WTC11 (cell line): ENCODE measurements around the gene ADGRG3. TPM values are rescaled to one million over a fixed set of nuclear protein-coding genes. Genes with fewer than 3 reads are reported as not detected.

ENCODE experiments used
- ATAC-seq: fragments of 200-7000 bp; cut with Tn5 transposase; 2 replicates; pipeline ENCODE4 v1.10.0; 2021; ENCODE audit warnings: mild to moderate bottlenecking, moderate library complexity
- CTCF ChIA-PET: fragments of 300-600 bp; sonication (Branson Sonifier 250); formaldehyde crosslinking; loops from one replicate; lab custom pipeline; 2021; ENCODE audit warnings: antibody characterized with exemption; lab: Charles Lee
- POLR2A ChIA-PET: fragments of 350-600 bp; sonication (Branson Sonifier 250); formaldehyde crosslinking; loops from one replicate; lab custom pipeline; 2021; ENCODE audit warnings: antibody characterized with exemption; lab: Charles Lee
- DNase-seq: peaks from one replicate; pipeline ENCODE4 v3.0.0; 2021; ENCODE audit warnings: low spot score
- H3K27ac Mint-ChIP-seq: 2 replicates; pipeline ENCODE4 v1.8.0; 2021; ENCODE audit warnings: mixed read lengths
- H3K27me3 Mint-ChIP-seq: 2 replicates; pipeline ENCODE4 v1.8.0; 2021; ENCODE audit warnings: low read depth, mild to moderate bottlenecking, moderate library complexity, mixed read lengths
- H3K36me3 Mint-ChIP-seq: 2 replicates; pipeline ENCODE4 v1.8.0; 2021; ENCODE audit warnings: mixed read lengths
- H3K4me1 Mint-ChIP-seq: 2 replicates; pipeline ENCODE4 v1.8.0; 2022; ENCODE audit warnings: mixed read lengths
- H3K4me3 Mint-ChIP-seq: 2 replicates; pipeline ENCODE4 v1.8.0; 2021; ENCODE audit warnings: mild to moderate bottlenecking, moderate library complexity, mixed read lengths
- H3K9me3 Mint-ChIP-seq: 2 replicates; pipeline ENCODE4 v1.8.0; 2021; ENCODE audit warnings: mixed read lengths
- ELF4 ChIP-seq: sonication (generic); formaldehyde crosslinking; IDR thresholded peaks from 2 replicates; pipeline ENCODE4 v1.8.1; 2022; ENCODE audit warnings: low read depth, mild to moderate bottlenecking, moderate library complexity, missing genetic modification reagents
- EMX1 ChIP-seq: fragments of 250-450 bp; sonication (Bioruptor Pico); IDR thresholded peaks from 2 replicates; pipeline ENCODE4 v1.8.0; 2021; ENCODE audit warnings: mild to moderate bottlenecking
- FOXJ3 ChIP-seq: sonication (generic); formaldehyde crosslinking; IDR thresholded peaks from 2 replicates; pipeline ENCODE4 v1.9.0; 2021; ENCODE audit warnings: missing genetic modification reagents, mild to moderate bottlenecking, borderline replicate concordance
- GABPB1 ChIP-seq: sonication (generic); formaldehyde crosslinking; IDR thresholded peaks from 2 replicates; pipeline ENCODE4 v1.8.1; 2023; ENCODE audit warnings: mild to moderate bottlenecking, missing genetic modification reagents
- GRHL2 ChIP-seq: fragments of 250-450 bp; sonication (Bioruptor Pico); IDR thresholded peaks from 2 replicates; pipeline ENCODE4 v1.8.0; 2022; ENCODE audit warnings: mild to moderate bottlenecking, moderate library complexity; ENCODE audit not compliant: insufficient replicate concordance, severe bottlenecking
- GTF2I ChIP-seq: fragments of 250-450 bp; sonication (Bioruptor Pico); conservative IDR thresholded peaks from 2 replicates; pipeline ENCODE4 v1.4.0; 2021; ENCODE audit warnings: mild to moderate bottlenecking
- IRF2 ChIP-seq: sonication (generic); formaldehyde crosslinking; IDR thresholded peaks from 2 replicates; pipeline ENCODE4 v1.8.0; 2022; ENCODE audit warnings: low read depth, missing genetic modification reagents, borderline replicate concordance
- NR2C2 ChIP-seq: sonication (generic); formaldehyde crosslinking; IDR thresholded peaks from 2 replicates; pipeline ENCODE4 v1.8.0; 2022; ENCODE audit warnings: mild to moderate bottlenecking, missing genetic modification reagents
- OVOL2 ChIP-seq: fragments of 250-450 bp; sonication (Bioruptor Pico); IDR thresholded peaks from 2 replicates; pipeline ENCODE4 v1.9.0; 2021; ENCODE audit warnings: mild to moderate bottlenecking, borderline replicate concordance
- RORB ChIP-seq: fragments of 250-450 bp; sonication (Bioruptor Pico); IDR thresholded peaks from 2 replicates; pipeline ENCODE4 v1.9.0; 2021; ENCODE audit warnings: mild to moderate bottlenecking
- SP1 ChIP-seq: sonication (generic); formaldehyde crosslinking; conservative IDR thresholded peaks from 2 replicates; pipeline ENCODE4 v1.8.1; 2022; ENCODE audit warnings: missing genetic modification reagents
- ZBTB21 ChIP-seq: sonication (generic); formaldehyde crosslinking; IDR thresholded peaks from 2 replicates; pipeline ENCODE4 v1.8.1; 2023; ENCODE audit warnings: mild to moderate bottlenecking, missing genetic modification reagents, borderline replicate concordance
- ZNF263 ChIP-seq: sonication (generic); formaldehyde crosslinking; IDR thresholded peaks from 2 replicates; pipeline ENCODE4 v1.8.1; 2022; ENCODE audit warnings: low read depth, mild to moderate bottlenecking, moderate library complexity, missing genetic modification reagents
- ZNF317 ChIP-seq: sonication (generic); formaldehyde crosslinking; IDR thresholded peaks from 2 replicates; pipeline ENCODE4 v1.8.1; 2023; ENCODE audit warnings: low read depth, mild to moderate bottlenecking, moderate library complexity, missing genetic modification reagents, borderline replicate concordance
- total RNA-seq: library from RNA; stranded (reverse); gene quantifications from 3 replicates; pipeline ENCODE4 v1.2.3, GENCODE V29; 2021
- TF ChIP-seq, protein P1 (sequence below): sonication (generic); formaldehyde crosslinking; IDR thresholded peaks from 2 replicates; pipeline ENCODE4 v1.8.1; 2023; ENCODE audit warnings: mild to moderate bottlenecking, missing genetic modification reagents, borderline replicate concordance
- TF ChIP-seq, protein P2 (sequence below): sonication (generic); formaldehyde crosslinking; IDR thresholded peaks from 2 replicates; pipeline ENCODE4 v1.8.1; 2023; ENCODE audit warnings: mild to moderate bottlenecking, missing genetic modification reagents, moderate library complexity
- TF ChIP-seq, protein P3 (sequence below): fragments of 250-450 bp; sonication (Bioruptor Pico); IDR thresholded peaks from 2 replicates; pipeline ENCODE4 v1.8.0; 2021; ENCODE audit warnings: mild to moderate bottlenecking
- TF ChIP-seq, protein P4 (sequence below): sonication (generic); formaldehyde crosslinking; conservative IDR thresholded peaks from 2 replicates; pipeline ENCODE4 v1.8.1; 2022; ENCODE audit warnings: mild to moderate bottlenecking, missing genetic modification reagents
- TF ChIP-seq, protein P5 (sequence below): sonication (generic); formaldehyde crosslinking; IDR thresholded peaks from 2 replicates; pipeline ENCODE4 v1.8.0; 2022; ENCODE audit warnings: mild to moderate bottlenecking, missing genetic modification reagents
- TF ChIP-seq, protein P6 (sequence below): fragments of 250-450 bp; sonication (Bioruptor Pico); IDR thresholded peaks from 2 replicates; pipeline ENCODE4 v1.9.0; 2021; ENCODE audit warnings: mild to moderate bottlenecking
- TF ChIP-seq, protein P7 (sequence below): sonication (generic); formaldehyde crosslinking; IDR thresholded peaks from 2 replicates; pipeline ENCODE4 v1.8.0; 2022; ENCODE audit warnings: mild to moderate bottlenecking, missing genetic modification reagents
- TF ChIP-seq, protein P8 (sequence below): sonication (generic); formaldehyde crosslinking; IDR thresholded peaks from 2 replicates; pipeline ENCODE4 v1.8.1; 2022; ENCODE audit warnings: mild to moderate bottlenecking, moderate library complexity, missing genetic modification reagents

ADGRG3 gene
- total RNA-seq, 1 experiment from 2014 or later: 0.44 TPM

DNA sequence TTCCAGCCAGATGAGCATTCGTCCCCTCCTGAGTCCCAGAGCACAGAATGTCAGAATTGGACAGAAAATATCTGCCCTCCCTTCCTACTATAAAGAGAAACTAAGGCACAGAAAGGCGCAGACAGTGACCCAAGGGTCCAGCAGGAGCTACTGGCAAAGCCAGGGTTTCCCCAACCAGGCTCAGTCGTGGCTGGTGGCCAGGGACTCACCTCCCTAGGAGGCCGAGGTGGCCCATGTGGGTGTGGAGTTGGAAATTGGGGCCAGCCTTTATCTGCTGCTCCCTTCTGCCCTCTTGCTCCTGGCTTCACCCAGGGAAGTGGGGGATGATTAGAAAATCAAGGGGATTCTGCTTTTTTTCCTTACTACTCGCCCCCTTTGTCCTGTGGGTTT is 27.6 kb downstream of the ADGRG3 start (continued):
- TF ChIP-seq, protein P1, sequence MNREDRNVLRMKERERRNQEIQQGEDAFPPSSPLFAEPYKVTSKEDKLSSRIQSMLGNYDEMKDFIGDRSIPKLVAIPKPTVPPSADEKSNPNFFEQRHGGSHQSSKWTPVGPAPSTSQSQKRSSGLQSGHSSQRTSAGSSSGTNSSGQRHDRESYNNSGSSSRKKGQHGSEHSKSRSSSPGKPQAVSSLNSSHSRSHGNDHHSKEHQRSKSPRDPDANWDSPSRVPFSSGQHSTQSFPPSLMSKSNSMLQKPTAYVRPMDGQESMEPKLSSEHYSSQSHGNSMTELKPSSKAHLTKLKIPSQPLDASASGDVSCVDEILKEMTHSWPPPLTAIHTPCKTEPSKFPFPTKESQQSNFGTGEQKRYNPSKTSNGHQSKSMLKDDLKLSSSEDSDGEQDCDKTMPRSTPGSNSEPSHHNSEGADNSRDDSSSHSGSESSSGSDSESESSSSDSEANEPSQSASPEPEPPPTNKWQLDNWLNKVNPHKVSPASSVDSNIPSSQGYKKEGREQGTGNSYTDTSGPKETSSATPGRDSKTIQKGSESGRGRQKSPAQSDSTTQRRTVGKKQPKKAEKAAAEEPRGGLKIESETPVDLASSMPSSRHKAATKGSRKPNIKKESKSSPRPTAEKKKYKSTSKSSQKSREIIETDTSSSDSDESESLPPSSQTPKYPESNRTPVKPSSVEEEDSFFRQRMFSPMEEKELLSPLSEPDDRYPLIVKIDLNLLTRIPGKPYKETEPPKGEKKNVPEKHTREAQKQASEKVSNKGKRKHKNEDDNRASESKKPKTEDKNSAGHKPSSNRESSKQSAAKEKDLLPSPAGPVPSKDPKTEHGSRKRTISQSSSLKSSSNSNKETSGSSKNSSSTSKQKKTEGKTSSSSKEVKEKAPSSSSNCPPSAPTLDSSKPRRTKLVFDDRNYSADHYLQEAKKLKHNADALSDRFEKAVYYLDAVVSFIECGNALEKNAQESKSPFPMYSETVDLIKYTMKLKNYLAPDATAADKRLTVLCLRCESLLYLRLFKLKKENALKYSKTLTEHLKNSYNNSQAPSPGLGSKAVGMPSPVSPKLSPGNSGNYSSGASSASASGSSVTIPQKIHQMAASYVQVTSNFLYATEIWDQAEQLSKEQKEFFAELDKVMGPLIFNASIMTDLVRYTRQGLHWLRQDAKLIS (CRISPR knock-in tag): no peak
- TF ChIP-seq EMX1 (no peak), NR2C2 (no peak), GRHL2 (CRISPR knock-in tag) (no peak), GABPB1 (CRISPR knock-in tag) (no peak), OVOL2 (no peak)
- TF ChIP-seq, protein P2, sequence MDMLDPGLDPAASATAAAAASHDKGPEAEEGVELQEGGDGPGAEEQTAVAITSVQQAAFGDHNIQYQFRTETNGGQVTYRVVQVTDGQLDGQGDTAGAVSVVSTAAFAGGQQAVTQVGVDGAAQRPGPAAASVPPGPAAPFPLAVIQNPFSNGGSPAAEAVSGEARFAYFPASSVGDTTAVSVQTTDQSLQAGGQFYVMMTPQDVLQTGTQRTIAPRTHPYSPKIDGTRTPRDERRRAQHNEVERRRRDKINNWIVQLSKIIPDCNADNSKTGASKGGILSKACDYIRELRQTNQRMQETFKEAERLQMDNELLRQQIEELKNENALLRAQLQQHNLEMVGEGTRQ: no peak
- TF ChIP-seq, protein P3, sequence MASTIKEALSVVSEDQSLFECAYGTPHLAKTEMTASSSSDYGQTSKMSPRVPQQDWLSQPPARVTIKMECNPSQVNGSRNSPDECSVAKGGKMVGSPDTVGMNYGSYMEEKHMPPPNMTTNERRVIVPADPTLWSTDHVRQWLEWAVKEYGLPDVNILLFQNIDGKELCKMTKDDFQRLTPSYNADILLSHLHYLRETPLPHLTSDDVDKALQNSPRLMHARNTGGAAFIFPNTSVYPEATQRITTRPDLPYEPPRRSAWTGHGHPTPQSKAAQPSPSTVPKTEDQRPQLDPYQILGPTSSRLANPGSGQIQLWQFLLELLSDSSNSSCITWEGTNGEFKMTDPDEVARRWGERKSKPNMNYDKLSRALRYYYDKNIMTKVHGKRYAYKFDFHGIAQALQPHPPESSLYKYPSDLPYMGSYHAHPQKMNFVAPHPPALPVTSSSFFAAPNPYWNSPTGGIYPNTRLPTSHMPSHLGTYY (CRISPR knock-in tag): no peak
- TF ChIP-seq, protein P4, sequence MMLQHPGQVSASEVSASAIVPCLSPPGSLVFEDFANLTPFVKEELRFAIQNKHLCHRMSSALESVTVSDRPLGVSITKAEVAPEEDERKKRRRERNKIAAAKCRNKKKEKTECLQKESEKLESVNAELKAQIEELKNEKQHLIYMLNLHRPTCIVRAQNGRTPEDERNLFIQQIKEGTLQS (CRISPR knock-in tag): no peak

DNA sequence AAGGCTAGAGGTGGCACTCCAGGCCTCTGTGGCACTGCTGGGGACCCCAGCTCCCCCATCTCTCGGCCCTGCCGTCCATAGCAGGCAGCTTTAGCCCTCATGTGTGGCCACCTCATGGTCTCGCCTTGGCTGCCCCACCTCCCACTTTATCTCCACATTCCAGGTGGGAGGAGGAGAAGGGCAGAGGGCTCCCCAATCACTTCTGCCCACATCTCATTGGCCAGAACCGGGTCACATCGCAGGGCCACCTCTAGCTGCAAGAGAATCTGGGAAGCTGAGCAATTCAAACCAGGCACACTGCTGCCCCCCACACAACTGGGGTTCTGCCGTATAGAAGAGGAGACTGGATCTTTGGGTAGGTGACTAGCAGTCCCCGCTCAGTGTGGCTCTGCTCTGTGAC is 28.1 kb downstream of the ADGRG3 start:
- no peak for ATAC-seq
- POLR2A ChIA-PET: no interaction called here
- no peak for TF ChIP-seq FOXJ3 (CRISPR knock-in tag)
- TF ChIP-seq ZNF263 (CRISPR knock-in tag): no peak
- H3K27ac Mint-ChIP-seq: no peak overlapping the region
- no peak for DNase-seq
- peaks cover 6% of the 10 kb centered on the region for H3K4me1 Mint-ChIP-seq
- no peak overlapping the region for H3K4me3 Mint-ChIP-seq
- H3K27me3 Mint-ChIP-seq: no peaks in the 10 kb centered on the region
- no peaks in the 10 kb centered on the region for H3K9me3 Mint-ChIP-seq
- CTCF ChIA-PET: interaction anchor here (1.7 kb wide), 1 partner anchor 105 kb away, joined by 3 read pairs; no protein-coding TSS in a partner anchor
- no peaks in the 10 kb centered on the region for H3K36me3 Mint-ChIP-seq

DNA sequence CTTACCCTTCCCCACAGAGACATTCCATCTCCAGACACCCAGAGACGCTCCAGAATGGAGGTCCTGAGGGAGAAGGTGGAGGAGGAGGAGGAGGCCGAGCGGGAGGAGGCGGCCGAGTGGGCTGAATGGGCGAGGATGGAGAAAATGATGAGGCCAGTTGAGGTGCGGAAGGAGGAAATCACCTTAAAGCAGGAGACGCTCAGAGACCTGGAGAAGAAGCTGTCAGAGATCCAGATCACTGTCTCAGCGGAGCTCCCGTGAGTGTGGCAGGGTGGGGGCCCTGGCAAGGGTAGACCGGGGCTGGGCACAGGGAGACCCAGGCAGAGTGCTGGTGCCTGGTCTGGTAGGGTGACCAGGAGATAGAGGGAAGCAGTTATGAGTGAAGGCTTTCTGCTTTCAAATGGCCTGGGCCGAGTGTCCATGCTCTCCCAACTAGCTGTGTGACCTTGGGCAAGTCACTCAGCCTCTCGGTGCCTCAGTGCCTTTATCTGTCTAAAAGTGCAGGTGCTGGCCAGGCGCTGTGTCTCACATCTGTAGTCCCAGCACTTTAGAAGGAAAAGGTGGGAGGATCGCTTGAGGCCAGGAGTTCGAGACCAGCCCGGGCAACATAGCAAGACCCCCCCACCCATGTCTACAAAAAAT is 29.9 kb downstream of the ADGRG3 start:
- no peaks in the 10 kb centered on the region for H3K36me3 Mint-ChIP-seq
- no peak overlapping the region for H3K27ac Mint-ChIP-seq
- H3K4me1 Mint-ChIP-seq: peaks cover 6% of the 10 kb centered on the region
- ChIA-PET POLR2A (no interaction called here), CTCF (no interaction called here)
- ATAC-seq (no peak), DNase-seq (no peak)
- no peak overlapping the region for H3K4me3 Mint-ChIP-seq
- no peaks in the 10 kb centered on the region for H3K9me3 Mint-ChIP-seq
- no peaks in the 10 kb centered on the region for H3K27me3 Mint-ChIP-seq
- TF ChIP-seq, protein P5, sequence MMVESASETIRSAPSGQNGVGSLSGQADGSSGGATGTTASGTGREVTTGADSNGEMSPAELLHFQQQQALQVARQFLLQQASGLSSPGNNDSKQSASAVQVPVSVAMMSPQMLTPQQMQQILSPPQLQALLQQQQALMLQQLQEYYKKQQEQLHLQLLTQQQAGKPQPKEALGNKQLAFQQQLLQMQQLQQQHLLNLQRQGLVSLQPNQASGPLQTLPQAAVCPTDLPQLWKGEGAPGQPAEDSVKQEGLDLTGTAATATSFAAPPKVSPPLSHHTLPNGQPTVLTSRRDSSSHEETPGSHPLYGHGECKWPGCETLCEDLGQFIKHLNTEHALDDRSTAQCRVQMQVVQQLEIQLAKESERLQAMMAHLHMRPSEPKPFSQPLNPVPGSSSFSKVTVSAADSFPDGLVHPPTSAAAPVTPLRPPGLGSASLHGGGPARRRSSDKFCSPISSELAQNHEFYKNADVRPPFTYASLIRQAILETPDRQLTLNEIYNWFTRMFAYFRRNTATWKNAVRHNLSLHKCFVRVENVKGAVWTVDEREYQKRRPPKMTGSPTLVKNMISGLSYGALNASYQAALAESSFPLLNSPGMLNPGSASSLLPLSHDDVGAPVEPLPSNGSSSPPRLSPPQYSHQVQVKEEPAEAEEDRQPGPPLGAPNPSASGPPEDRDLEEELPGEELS: no peak
- TF ChIP-seq RORB (CRISPR knock-in tag): no peak
- no peak for TF ChIP-seq ZNF317
- TF ChIP-seq SP1 (CRISPR knock-in tag): no peak
- TF ChIP-seq, protein P6, sequence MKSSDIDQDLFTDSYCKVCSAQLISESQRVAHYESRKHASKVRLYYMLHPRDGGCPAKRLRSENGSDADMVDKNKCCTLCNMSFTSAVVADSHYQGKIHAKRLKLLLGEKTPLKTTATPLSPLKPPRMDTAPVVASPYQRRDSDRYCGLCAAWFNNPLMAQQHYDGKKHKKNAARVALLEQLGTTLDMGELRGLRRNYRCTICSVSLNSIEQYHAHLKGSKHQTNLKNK (CRISPR knock-in tag): no peak
- TF ChIP-seq ELF4: no peak
- no peak for TF ChIP-seq NR2C2
- TF ChIP-seq IRF2: no peak
- no peak for TF ChIP-seq ZBTB21
- no peak for TF ChIP-seq GTF2I (CRISPR knock-in tag)
- TF ChIP-seq, protein P7, sequence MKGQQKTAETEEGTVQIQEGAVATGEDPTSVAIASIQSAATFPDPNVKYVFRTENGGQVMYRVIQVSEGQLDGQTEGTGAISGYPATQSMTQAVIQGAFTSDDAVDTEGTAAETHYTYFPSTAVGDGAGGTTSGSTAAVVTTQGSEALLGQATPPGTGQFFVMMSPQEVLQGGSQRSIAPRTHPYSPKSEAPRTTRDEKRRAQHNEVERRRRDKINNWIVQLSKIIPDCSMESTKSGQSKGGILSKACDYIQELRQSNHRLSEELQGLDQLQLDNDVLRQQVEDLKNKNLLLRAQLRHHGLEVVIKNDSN (CRISPR knock-in tag): no peak
- TF ChIP-seq OVOL2: no peak
- TF ChIP-seq, protein P8, sequence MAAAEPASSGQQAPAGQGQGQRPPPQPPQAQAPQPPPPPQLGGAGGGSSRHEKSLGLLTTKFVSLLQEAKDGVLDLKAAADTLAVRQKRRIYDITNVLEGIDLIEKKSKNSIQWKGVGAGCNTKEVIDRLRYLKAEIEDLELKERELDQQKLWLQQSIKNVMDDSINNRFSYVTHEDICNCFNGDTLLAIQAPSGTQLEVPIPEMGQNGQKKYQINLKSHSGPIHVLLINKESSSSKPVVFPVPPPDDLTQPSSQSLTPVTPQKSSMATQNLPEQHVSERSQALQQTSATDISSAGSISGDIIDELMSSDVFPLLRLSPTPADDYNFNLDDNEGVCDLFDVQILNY: no peak
